ENCODE measurements around the gene C22orf23.

The C22orf23 gene

DNA sequence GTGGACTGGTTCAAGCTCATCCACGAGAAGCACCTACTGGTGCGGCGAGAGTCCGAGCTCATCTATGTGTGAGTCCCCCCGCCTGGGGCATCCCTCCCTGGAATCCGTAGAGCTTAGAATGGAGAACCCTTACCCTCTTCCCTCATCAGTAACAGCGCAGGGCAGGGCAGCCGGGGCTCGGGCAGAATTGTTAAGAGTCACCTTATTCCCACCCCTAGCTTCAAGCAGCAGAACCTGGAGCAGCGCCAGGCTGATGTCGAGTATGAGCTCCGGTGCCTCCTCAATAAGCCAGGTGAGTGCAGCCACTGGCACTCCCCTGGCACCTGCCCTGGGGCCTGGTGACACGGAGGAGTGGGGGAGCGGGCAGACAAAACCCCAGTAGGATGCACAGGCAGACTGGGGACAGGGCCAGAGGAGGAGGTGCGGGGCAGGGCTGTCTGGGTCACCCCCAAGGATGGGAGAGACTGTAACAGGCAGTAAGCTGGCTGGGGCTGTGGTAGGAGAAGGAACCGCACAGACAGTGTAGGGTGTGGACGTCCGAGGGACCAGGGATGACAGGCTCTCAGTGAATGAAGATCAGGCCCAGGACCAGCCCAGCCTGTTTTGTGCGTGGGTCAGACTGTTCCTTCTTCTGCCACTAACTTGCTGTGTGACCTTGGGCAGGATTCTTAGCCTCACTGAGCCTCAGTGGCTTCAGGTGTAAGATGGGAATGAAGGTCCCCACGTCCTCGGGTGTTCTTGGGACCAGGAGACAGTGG is 20.4 kb downstream of the C22orf23 start:
- ChIA-PET CTCF (interaction anchor here (0.8 to 5.0 kb wide), 13 partner anchors 10 to 341 kb away, joined by 3 to 36 read pairs (median 5); partner anchors contain the start of gene MICALL1), POLR2A (no interaction called here)
- TF ChIP-seq, protein P1, sequence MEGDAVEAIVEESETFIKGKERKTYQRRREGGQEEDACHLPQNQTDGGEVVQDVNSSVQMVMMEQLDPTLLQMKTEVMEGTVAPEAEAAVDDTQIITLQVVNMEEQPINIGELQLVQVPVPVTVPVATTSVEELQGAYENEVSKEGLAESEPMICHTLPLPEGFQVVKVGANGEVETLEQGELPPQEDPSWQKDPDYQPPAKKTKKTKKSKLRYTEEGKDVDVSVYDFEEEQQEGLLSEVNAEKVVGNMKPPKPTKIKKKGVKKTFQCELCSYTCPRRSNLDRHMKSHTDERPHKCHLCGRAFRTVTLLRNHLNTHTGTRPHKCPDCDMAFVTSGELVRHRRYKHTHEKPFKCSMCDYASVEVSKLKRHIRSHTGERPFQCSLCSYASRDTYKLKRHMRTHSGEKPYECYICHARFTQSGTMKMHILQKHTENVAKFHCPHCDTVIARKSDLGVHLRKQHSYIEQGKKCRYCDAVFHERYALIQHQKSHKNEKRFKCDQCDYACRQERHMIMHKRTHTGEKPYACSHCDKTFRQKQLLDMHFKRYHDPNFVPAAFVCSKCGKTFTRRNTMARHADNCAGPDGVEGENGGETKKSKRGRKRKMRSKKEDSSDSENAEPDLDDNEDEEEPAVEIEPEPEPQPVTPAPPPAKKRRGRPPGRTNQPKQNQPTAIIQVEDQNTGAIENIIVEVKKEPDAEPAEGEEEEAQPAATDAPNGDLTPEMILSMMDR (IDR thresholded peaks at IDR 0.05; ENCODE audit: control extremely low read depth, extremely low read depth, low read depth, missing control alignments), result no peak
- DNase-seq (ENCODE audit: extremely low spot score), result no peak

- ChIA-PET CTCF (interaction anchor here (0.9 to 5.0 kb wide), 11 partner anchors 13 to 340 kb away, joined by 3 to 36 read pairs (median 5); partner anchors contain the start of gene MICALL1), POLR2A (no interaction called here)
- TF ChIP-seq, protein P1 (IDR thresholded peaks at IDR 0.05; ENCODE audit: control extremely low read depth, extremely low read depth, low read depth, missing control alignments), result no peak
- DNase-seq (ENCODE audit: extremely low spot score), result no peak
Observed at GRCh38 chr22:37932401-37932800, 21.0 kb downstream of the C22orf23 start.

DNA sequence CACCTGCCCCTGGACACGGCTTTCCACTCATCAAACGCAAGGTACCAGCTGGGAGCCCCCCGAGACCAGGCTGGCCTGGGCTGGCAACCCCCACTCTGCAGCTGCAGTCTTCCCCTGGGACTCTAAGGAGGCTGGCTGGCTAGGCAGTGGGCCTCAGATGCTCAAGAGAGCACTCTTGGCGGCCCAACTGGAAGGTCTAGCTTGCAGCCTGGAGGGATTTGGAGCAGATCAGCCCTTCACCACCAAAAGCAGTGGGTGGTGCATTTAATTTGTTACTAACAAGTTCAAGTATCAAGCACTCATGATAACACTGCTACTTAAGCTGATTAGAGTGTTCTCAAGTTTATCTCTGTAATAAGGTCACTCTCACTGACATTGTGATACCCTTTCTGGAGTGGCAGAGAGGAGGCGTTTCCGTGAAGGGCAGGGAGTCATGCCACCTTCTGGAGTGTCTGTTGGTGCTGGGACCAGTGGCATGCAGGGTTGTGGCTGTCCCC is 21.5 kb downstream of the C22orf23 start:
- ChIA-PET CTCF (interaction anchor here (1.0 to 5.0 kb wide), 10 partner anchors 16 to 299 kb away, joined by 3 to 36 read pairs (median 4); partner anchors contain the start of gene ANKRD54), POLR2A (no interaction called here)
- no peak for DNase-seq (ENCODE audit: extremely low spot score)
- TF ChIP-seq, protein P1 (IDR thresholded peaks at IDR 0.05; ENCODE audit: control extremely low read depth, extremely low read depth, low read depth, missing control alignments), result no peak

DNA sequence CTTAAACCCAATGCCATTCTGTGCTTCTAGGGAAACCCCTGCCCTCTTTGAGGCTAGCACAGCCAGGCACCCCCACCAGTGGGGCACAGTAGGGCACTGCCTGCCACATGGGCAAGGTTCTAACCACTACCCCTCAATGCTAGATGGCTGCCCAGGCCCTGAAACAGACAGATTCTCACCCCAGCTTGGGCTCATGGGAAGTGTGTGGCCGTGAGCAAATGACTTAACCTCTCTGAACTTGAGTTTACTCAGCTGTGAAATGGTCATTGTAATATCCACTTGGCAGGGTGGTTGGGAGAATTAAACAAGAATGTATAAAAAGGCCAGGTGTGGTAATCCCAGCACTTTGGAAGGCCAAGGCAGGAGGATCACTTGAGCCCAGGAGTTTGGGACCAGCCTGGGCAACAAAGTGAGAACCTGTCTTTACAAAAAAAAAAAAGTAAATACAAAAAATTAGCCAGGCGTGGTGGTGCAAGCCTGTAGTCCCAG is 22.4 kb downstream of the C22orf23 start:
- TF ChIP-seq, protein P1 (IDR thresholded peaks at IDR 0.05; ENCODE audit: control extremely low read depth, extremely low read depth, low read depth, missing control alignments), result no peak
- ChIA-PET CTCF (interaction anchor here (1.0 to 5.0 kb wide), 6 partner anchors 25 to 298 kb away, joined by 3 to 36 read pairs (median 4); partner anchors contain the start of genes ANKRD54 and MICALL1), POLR2A (interaction anchor here (1.6 kb wide), 1 partner anchor 13 kb away, joined by 3 read pairs; no protein-coding TSS in a partner anchor)
- no peak for DNase-seq (ENCODE audit: extremely low spot score)

DNA sequence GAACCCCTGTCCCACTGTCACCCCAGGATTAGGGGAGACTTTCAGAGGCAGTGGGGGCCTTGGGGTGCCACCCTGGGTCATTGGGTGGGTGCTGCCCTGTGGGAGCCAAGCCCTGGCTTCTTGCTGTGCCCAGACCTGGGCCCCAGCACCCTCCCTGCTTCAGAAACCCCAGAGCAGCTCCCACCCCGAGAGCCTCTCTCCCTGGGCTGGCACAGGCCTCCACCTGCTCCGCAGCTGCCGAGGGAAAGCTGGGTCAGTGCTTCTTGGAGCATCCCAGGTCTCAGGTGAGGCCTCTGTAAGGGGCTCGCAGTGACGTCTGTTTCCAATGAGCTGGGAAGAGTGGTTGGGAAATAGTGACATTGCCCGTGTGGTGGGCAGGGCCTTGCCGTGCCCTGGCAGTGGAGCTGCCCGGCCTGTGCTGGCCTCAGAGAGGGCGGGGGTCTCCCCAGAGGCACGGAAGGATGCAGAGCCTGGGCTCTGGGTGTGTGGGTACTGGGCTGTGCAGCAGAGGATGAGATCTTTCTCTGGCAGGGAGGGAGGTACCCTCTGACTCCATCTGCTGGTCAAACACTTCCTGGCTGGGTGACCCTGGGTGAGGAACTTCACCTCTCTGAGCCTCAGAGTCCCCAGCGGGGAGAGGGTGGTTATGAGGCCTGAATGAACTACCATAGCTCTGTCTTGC is 23.0 kb downstream of the C22orf23 start:
- CTCF ChIA-PET, result interaction anchor here (1.5 to 5.0 kb wide), 5 partner anchors 25 to 298 kb away, joined by 4 to 36 read pairs (median 5); partner anchors contain the start of genes ANKRD54 and MICALL1
- DNase-seq (ENCODE audit: extremely low spot score), result no peak
- TF ChIP-seq, protein P1 (IDR thresholded peaks at IDR 0.05; ENCODE audit: control extremely low read depth, extremely low read depth, low read depth, missing control alignments), result peak; percentile 26
- POLR2A ChIA-PET, result interaction anchor here (1.6 kb wide), 1 partner anchor 12 kb away, joined by 3 read pairs; no protein-coding TSS in a partner anchor

DNA sequence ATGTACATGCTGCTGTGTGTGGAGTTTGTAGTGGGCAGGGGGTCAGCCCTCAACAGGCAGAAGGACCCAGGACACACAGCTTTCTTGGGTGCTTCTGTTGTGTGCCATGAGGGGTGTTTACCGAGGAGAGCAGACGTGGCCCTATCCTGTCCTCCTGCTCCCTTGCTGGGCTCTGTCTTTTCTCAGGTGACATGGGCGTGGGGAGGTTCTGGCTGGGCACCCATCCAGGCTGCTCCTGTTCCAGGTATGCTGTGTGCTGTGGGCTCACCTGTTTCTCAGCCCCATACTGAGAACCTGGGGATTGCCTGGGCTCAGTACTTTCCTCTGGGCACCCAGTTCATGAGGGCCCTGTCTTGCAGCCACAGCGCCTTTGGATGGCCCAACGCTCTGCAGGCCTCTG is 24.0 kb downstream of the C22orf23 start:
- ChIA-PET CTCF (interaction anchor here (5.0 kb wide), 1 partner anchor 111 kb away, joined by 36 read pairs; no protein-coding TSS in a partner anchor), POLR2A (no interaction called here)
- no peak for DNase-seq (ENCODE audit: extremely low spot score)
- TF ChIP-seq, protein P1 (IDR thresholded peaks at IDR 0.05; ENCODE audit: control extremely low read depth, extremely low read depth, low read depth, missing control alignments), result no peak
